HG02938 (cell line): ENCODE measurements around the gene DLGAP1.

Source experiments
- ATAC-seq: cut with Tn5 transposase; IDR thresholded peaks from one replicate; pipeline ENCODE4 v1.9.1; 2021; ENCODE audit warnings: mild to moderate bottlenecking, moderate library complexity; ENCODE audit not compliant: unreplicated experiment

The DLGAP1 gene

DNA sequence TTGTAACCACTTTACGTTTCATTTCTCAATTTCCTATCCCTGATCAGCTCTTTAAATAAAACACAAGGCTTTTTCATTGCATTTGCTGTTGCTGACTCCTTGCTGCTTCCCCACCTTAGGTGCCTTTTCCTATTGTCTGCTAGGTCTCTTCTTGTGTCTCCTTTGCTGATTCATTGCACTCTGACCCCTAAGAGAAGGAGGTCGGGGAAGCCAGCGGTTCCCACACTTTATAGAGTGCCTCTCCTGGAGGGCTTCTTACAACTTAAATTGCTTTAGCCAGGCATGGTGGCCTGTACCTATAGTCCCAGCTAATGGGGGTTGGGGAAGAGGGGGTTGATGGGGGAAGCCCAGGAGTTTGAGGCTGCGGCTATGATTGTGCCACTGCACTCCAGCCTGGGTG is 495.0 kb downstream of the DLGAP1 start:
- no peak for ATAC-seq

GRCh38 chr18:3952031-3952430 is 503.1 kb downstream of the DLGAP1 start:
- ATAC-seq = no peak

GRCh38 chr18:3950668-3951404 is 504.3 kb downstream of the DLGAP1 start:
- ATAC-seq = no peak

GRCh38 chr18:3948958-3949357 is 506.1 kb downstream of the DLGAP1 start:
- ATAC-seq = no peak

- no peak for ATAC-seq
These were observed 507.7 kb downstream of the DLGAP1 start for GRCh38 chr18:3947383-3947782.

DNA sequence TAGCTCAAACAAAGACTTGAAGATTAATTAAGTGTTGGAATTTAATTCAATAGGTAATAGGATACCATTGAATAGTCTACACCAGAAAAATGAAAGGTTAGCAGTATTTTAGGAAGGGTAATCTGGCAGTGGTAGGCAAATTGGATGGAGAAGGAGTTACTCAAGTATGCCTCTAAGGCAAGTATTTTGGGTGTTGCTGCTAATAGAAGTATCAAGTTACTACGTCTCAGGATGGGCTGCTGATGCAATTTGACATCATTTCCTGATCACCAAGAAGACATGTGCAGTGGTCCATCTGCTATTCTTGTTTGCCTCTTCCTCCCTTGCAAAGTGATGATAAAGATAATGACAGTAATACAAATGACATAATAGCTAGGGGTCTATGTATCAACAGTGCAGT is 519.8 kb downstream of the DLGAP1 start:
- no peak for ATAC-seq

- ATAC-seq = no peak
These were observed 522.8 kb downstream of the DLGAP1 start for GRCh38 chr18:3932276-3932675.

- no peak for ATAC-seq
These were observed 523.5 kb downstream of the DLGAP1 start for GRCh38 chr18:3931542-3932112.

DNA sequence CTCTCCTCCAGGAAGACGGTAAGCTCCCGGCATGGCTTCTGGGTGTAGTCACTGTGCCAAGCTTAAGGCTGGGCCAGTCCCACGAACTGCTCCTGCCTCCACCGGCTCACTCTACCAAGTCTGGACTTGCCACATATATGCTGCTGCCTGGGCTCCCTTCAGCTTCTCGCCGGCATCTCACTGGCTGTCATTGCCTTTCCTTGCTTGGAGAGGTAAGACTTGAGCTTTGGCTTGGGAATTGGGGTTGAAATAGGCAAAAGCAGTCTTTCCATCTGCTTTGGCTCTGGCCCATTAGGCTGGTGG is 524.1 kb downstream of the DLGAP1 start:
- ATAC-seq = no peak

GRCh38 chr18:3930126-3931012 is 524.7 kb downstream of the DLGAP1 start:
- no peak for ATAC-seq

GRCh38 chr18:3924455-3924854 is 530.7 kb downstream of the DLGAP1 start:
- no peak for ATAC-seq

GRCh38 chr18:3923750-3924149 is 531.4 kb downstream of the DLGAP1 start:
- no peak for ATAC-seq

DNA sequence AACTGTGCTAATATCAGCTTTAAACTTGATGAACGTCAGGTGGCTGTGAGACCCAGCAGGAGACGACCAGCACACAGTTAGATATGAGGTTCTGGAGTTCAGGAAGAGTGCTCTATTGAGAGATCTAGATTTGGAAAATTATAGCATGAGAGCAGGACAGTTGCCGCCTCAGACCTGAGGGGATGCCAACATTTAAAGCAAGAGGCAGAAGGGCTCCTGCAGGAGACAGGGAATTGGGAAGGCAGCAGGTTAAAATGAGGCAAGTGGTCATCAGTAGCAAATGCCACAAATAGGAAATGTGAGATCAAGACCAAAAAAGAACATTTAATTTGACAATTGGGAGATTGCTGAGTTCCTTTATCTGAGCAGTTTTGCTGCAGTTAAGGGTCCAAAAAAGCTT is 533.3 kb downstream of the DLGAP1 start:
- ATAC-seq = no peak

DNA sequence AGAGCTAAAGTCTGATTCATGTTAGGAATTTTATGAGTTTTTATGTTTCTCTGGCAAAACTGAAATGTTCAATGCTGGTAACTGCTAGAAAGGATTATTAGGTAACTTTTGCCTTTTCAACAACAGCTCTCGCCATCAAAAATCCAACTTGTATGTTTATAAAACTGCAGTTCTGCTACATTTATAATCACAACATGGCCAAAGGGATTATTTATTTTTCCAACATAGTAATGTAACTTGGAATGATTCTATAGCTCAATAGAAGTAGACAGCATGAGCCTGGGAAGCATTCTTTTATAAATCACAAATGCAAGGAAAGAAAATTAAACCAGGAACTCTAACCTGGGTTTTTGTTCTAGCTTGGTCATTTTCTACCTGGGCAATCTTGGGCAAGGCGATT is 534.3 kb downstream of the DLGAP1 start:
- ATAC-seq = no peak

GRCh38 chr18:3919396-3920061 is 535.6 kb downstream of the DLGAP1 start:
- no peak for ATAC-seq

DNA sequence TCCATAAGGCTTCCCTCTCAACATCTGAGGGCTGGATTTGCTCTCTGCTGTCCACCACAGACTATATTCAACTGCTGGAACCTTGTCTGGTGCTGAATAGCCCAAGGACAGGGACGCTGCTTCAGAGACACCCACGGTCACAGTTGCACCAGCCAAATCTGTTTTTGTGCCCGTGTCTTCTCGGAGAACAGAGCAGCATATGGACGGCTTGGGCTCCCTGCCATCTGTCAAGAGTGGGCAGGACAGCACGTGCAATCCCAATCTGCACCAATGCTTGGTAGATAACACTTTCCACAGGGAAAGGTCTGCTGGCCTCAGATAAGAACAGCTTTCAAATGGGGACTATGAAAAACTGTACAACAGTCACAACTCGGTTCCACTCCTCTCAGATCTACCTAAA is 539.0 kb downstream of the DLGAP1 start:
- ATAC-seq = no peak

DNA sequence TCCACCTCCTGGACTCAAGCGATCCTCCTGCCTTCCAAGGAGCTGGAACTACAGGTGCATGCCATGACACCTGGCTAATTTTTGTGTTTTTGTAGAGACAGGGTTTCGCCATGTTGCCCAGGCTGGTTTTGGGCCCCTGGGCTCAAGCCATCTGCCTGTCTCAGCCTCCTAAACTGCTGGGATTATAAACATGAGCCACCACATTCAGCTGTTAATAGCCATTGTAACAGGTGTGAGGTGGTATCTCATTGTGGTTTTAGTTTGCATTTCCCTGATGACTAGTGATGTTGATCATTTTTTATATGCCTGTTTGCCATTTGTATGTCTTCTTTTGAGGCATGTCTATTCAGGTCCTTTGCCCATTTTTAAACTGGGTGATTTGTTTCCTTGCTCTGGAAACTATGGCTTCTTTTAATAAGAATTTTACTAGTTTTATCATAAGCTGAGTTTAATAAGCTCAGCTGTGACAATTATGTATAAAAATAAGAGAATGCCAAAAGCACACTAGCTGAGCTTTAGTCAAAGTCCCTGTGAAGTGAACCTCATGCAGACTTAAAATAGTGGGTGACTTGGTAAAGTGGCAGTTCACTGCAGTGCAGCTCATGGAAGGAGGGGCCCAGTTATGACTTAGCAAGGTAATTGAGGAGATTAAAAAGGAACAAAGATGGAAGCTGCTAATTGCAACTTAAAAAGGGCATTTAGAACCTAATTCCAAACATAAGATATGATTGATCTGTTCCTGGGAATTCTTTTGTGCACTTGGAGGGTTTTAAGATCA is 540.1 kb downstream of the DLGAP1 start:
- ATAC-seq = no peak

GRCh38 chr18:3914109-3914508 is 541.0 kb downstream of the DLGAP1 start:
- ATAC-seq = no peak

GRCh38 chr18:3912705-3913104 is 542.4 kb downstream of the DLGAP1 start:
- ATAC-seq = no peak

- no peak for ATAC-seq
These were observed 543.7 kb downstream of the DLGAP1 start for GRCh38 chr18:3911413-3911812.

DNA sequence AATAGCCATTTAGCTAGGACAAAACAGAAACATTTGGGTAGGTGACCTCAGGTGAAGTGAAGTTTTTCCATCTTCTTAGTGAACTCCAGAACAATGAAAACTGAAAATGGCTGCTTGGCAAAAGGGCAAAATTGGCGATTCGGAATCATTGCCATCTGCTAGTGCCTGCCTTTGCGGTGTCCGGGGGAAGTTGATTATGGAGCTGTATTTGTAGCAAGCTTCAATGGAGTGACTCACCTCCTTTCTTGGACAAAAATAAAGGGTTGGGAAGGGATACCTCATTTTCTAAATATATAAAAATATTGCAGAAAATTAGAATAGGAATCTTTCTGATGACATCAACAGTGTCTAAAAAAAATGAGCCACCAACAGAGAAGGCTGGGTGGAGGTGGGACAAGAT is 544.6 kb downstream of the DLGAP1 start:
- ATAC-seq = no peak
